Central memory CD4-positive, alpha-beta T cell (primary cell): Measurements from ENCODE around the gene ALG12.

Experiments
- DNase-seq: peaks from one replicate; pipeline ENCODE4 v3.0.0; 2022

Gene ALG12

DNA sequence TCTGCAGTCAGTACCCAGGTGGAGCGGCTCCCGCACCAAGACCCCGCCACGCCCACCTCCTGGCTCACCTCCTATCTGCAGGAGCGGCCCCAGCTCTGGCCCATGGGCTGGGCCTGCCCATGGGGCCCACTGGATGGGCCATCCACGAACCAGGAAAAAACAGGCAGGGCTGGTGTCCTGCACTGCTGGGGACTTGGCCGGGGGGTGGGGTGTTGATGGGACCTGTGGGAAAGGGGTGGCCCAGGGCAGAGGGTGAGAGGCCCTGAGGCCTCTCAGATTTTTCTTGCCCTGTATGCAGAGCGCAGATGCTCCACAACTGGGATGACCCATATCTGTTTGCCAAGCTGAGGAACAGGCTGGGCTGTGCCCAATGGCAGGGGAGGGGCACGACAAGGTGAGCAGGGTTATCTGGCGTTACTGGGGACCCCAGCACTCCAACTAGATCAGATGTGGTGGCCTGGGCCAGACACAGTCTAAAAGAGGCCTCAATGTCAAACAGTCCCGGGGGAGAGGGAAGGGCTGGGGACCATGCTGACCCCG lies 39.7 kb upstream of the ALG12 start:
- DNase-seq, result no peak

DNA sequence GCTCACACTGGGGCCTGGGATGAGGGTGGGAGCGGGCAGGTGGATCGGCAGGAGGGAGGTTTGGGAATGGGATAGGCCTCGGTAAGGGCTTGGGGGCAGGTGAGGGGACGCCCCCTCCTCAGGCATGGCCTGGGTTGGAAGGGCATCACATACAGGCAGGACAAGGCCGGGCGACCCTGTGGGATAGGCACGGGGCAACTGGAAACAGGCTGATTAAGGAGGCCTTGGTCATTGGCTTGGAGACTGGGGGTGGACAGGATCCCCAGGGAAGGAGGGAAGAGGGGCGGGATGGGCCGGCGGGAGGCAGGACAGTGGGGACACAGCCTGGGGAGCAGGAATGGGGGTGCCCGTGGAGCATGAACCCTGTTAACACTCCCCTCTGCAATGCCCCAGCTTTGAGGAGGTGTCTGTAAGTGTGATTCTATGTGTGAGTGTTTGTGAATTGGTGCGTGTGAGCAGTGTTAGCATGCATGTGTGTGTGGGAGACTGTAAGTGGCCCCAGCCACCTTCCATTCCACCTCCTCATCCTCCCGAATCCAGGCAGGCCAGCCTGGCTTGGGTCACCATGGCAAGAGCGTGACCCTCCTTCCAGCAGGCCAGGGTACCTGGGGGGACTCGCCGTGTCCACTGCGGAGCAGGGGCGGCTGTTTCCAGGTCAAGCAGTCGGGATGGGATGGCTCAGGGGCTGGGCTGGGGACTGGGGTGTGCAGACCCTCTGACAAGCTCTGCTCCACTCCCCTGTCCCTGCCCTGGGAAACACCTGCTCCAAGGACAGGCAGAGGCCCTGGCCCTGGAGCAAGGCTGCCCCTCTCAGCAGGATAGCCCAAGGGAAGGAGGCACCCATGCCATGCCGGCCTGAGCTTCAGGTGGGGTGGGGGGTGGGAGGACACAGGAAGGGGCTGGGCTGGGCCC lies 38.9 kb upstream of the ALG12 start:
- DNase-seq, result no peak

DNA sequence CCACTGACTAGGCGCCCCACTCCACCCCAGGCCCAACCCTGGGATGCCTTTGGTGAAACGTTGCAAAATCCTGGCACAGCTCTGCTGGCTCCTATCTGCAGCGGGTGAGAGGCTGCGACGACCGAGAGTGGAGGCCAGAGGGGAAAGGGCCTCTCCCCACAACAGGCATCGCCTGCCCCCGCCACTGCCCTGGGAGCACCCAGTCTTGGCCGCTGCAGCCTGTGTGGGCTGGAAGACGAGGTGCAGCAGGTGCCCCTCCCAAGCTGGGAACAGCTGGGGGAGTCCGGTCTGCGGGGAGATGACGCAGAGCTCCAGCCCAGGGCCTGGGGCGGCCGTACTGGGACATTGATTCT lies 38.2 kb upstream of the ALG12 start:
- DNase-seq, result no peak

DNA sequence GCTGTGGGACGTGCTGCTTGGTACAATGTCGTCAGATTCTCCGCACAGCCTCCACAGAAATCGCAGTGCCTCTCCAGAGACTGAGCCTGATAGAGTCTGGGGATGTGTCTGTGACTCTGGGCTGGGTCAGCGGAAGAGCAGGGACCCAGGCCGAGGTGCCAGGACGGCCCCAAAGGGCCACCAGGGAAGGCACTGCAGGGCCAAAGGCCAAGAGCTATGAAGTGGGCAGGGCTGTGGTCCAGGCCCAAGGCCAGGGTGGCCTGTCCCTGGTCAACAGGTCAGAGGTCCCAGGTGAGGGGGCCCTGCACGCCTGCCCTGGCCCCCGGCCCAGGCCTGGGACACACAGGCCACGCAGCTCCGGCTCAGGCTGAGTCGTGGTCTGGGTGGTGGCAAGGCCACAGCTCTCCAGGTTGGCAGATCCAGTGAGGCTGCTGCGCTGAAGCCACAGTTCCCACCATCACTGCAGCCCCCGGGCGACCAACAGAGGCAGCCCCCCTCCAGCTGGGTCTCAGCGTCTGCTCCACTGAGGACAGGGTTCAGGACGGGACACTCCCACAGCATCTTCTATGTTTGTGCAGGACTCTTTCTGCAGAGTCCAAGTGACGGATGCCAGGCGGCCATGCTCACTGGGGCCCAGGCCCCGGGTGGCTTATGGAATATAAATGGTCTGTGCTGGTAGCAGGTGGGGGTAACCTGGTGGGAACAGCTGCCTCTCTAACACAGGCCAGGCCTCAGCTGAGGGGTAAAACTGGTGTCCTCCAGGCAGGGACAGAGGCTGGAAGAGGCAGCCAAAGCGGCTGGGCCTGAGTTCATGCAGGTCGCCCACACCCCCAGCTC lies 37.6 kb upstream of the ALG12 start:
- no peak for DNase-seq

DNA sequence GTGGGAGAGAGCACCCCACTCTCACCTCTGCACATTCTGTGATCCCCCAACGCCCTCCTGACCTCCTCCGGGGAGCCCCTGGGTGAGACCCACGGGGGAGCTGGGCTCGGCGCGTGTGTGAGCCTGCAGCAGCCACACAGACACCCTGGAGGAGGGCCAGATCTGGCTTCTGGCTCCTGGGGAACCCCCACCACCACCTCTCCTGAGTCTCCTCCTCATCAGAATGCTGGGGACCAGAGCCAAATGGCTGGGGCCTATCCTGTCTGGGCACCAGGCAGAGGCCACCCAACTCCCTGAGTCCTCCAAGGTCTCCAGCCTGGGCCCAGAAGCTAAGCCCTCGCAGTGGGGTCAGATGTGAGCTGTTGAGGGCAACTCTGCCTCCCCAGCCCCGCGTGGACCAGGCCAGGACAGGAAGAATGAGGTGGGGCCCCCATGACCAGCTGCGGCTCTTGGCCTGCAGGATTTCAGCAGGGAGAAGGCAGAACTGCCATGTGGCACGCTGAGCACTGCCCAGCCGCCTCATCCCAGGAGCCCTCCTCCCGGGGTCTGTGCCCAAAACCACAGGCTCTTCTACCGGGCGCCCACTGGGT lies 36.8 kb upstream of the ALG12 start:
- DNase-seq, result no peak

DNA sequence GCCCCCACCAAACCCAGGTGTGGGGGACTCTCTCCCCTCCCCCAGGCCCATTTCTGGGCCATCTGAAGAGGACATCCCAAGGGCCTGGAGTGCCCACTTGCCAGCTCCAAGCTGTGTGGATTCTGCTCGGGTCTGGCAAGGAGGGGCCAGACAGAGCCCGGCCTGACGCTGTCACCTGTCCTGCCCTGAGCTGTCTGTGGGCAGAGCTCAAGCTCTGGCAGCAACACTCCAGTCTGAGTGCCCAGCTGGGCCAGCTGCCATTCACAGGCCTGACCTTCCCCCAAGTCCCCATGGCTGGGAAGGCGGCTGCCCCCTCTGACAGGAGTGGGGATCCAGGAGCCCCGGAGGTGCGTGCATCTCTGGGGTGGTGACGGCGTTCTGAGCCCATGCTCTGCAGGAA lies 36.1 kb upstream of the ALG12 start:
- no peak for DNase-seq

DNA sequence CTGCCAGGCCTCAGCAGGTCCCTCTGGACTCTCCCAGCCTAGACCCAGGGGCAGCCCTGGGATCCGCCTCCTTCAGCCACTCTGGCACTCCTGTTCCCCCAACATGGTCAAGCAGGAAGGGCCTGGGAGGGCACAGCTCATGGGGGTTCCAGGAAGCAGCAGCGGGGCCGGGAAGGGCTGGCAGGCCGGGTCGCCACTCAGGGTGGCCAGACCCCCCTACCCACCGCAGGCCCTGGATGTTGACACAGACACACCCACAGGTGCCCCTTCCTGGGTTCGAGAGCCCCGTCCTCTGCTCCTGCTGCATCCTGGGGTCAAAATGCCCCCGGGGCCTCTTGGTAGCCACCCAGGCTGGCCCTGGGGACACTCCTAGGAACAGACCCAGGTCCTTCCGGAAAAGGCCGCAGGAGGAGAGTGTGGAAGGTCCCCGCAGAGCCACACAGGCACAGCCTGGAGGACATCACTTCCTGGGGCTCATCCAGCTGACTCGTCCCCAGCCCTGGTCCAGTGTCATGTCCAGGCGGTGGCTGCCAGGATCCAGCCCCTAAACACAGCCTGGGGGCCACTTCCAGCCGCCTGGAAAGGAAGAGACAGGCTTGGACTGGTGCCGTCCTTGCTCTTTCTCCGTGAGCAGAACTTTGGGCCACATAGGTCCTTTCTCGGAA lies 35.6 kb upstream of the ALG12 start:
- no peak for DNase-seq

DNA sequence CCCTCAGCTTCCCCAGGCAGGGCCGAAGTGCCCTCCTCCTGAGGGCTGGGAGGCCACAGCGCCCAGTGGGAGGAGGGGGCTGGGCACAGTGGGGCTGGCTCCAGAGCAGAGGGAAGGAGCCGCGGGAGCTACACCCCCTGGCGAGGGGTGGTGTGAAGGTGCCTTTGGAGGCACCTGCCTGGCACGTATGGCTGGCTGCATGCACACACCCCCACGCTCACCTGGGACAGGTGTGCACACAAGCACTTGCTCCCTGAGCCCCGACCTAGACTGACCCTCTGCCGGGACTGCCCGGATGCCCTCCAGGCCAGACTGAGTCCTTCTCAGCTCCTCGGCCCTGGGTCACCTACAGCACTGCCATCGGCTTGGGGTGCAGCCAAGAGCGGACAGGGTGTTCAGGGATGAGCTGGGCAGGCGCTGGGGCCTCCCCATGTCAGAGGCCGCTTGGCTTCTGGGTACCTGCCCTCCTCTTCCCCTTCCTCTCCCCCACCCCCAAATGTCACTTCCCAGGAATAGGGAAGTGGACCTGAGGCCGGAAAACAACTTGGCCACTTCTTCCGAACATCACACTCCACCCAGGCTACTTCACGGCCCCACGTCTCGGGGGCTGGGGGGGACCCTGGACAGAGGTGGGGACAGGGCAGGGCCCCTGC lies 34.9 kb upstream of the ALG12 start:
- DNase-seq, result no peak

DNA sequence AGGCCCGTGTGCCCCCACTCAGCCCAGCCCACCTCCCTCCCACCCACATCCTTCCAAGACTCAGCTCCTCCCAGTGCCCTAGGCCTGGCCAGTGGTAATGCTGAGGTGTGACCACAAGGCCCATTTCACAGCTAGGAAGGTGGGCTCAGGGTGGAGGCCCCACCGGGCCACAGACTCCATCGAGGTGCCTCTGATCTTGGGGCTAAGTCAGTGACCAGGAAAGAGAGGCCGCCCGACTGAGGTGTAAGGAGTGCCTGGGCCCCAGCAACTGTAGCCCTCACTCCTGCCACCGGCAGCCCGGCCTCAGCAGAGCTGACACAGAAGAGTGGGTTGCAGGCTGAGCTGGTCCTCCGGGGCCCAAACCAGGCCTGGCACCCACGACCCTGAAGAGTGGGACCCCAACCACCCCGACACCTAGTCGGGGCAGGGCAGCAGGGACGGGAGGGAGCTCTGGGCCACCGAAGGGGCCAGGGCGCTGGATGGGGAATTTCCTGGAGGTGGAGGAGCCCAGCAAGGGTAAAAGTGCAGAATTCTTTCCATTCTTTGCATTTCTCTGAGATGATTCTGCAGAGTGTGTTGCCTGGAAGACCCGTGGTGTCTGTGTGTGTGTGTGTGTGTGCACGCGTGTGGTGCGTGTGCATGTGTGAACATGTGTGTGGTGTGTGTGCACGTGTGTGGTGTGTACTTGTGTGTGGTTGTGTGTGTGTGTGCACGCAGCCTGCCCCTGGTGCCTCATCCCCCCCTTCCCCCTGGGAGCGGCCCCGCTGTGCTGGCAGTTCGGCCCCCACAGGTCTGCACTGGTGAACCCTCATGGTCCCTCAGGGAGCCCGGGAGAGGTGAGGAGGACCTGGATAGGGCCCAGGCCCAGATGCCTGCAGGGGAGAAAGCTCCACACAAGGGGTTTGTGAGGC lies 34.0 kb upstream of the ALG12 start:
- no peak for DNase-seq

DNA sequence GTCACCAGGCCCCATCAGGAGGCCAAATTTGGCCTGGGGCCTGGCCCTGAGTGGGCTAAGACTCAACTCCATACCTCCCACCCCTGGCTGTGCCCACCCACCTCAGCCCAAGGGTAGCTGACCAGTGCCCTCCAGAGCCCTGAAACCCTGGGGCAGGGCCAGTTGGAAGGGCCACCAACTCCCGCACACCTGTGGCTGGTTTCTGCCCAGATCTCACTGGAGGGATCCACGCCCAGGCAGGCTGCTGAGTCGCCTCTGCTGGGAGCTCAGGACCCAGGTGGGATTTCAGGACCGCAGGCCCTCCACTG lies 33.4 kb upstream of the ALG12 start:
- DNase-seq, result no peak

DNA sequence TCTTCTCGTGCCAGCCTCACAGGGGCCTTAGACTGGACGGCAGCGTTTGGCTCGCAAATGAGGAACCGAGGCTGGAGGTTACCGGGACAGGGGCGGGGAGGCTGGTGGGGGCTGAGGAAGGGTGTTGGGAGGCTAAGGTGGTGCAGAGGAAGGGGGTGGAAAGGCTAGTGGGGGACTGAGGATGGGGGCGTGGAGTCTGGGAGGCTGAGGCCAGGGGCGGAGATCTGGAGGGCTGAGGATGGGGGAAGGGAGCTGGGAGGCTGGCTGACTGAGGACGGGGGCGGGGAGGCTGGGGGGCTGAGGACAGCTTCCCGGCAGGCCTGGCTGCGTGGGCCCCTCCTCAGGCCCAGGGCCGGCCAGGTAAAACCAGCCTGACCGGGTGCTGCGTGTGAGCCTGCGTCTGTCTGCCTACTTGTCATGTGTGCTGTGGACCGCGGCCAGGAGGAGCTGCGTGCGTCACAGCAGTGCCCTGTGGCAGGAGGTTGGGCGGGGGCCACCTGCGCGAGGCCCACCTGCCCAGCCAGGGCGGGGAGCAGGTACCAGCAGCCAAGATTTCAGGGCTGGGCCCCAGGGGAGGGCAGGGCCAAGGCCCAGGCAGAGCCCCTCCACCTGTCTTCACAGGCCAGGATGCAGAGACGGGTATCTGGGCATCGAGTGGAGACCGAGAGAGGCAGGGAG lies 32.9 kb upstream of the ALG12 start:
- DNase-seq, result no peak

DNA sequence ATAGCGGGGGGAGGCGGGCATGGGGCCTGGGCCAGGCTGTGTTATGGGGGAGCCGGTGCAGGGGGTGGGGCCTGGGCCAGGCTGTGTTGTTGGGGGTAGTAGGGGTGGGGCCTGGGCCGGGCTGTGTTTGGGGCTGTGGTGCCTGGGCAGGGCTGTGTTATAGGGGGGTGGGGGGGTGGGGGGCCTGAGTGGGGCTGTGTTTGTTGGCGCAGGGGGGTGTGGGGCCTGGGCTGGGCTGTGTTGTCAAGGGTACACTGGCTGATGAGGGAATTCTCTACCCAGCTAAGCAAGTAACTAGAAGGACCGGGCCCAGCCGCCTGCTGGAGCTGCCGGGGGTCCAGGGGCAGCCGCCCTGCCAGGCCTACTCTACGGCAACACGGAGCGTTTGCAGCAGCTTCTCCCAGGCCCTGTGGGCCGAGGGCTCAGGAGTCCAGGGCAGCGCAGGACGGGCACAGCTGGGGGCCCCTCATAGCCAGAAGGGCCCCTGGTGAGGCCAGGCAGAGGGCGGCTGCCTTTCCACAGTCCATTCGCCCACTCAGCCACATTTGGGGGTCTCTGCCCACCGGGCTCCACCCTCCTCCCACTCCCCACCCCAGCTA lies 32.3 kb upstream of the ALG12 start:
- no peak for DNase-seq

DNA sequence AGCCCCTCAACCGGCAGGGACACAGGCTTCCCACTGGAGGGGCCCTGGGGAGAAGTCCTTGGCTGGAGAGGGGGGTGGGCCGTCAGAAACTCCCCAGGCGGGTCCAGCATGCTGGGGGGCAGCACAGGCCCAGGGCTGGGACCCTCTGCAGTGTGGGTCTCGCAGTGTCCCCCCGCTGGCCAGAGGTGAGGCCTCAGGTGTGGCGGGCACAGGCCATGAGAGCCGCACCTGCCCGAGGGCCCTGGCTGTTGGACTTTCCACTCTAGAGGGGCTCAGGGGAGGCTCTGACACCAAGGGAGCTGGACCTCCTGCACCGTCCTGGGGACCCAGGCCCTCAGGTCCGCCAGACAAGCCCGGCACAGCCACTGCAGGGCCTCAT lies 31.7 kb upstream of the ALG12 start:
- DNase-seq, result no peak

DNA sequence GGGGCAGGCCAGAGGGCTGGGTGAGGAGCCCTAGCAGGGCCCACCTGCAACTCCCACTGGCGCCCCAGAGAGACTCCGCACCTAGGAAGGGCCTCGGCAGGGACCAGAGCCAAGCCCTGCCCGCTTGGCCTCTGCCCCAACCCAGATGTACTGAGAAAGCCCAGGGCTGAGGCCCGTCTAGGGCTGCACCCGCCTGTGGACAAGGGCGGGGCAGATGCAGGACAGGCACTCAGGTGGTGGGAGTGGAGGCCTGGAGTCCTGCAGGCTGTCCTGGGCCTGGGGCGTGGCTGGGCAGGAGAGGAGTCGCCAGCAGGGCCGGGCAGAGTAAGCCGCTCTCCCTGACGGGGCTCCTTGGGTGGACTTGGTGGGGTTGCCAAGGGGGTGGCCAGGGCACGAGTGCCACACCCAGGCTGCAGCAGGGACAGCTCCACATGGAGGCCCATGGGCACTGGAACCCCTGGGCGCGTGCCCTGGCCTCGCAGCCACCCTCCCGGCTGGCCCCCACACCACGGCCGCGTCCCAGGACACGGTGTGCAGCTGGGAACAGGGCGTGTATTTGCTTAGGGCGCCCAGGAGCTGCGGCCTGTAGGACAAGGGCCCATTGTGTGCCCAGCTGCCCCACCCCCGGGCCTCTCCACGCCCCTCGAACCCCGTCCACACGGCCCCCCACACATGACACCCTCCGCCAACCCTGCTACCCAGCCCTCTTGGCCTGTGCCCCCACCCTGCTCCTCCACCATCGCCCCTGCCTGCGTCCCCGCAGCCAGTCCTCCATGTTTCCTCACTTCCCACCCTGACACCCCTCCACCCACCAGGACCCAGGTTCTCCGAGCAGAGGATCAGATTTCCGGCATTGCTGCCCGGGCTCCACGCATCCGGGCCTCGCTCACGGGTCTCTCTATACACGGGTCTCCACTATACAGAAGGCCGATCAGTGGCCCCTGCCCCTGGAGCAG lies 31.0 kb upstream of the ALG12 start:
- DNase-seq, result no peak

DNA sequence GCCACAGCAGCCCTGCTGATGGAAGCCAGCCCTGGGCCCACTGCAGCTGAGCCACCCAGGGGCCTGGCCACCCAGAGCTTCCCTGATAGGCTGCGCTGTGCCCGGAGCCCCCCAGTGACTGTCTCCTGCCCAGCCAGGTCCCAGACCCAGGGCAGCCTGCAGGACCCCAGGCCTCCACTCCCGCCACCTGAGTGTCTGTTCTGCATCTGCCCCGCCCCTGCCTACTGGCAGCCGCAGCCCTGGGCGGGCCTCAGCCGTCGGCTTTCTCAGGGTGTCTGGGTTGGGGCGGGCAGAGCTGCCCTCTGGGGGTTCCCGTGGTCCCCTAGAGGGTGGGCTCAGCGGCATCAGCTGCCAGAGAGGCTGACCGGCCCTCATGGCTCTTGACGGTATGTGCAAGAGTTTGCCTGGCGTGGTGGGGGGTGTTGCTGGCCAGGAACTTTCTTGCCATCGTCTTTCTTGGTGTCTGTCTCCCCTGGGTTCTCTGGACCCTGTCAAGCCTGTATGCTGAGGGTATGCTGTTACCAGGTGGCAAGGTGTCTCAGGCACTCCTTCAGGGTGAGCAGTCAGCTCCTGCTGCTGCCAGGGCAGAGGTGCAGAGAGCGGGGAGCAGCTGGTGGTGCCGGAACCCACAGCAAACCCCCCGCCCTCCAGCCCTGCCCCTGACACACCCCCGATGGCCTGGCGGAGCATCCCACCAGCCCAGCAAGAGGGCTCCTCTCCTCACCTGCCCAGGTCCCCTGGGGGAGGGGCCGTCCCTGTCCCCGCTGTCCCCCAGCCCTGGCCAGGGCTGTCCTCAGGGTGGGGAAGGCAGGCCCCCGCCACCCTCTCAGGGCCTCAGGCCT lies 30.1 kb upstream of the ALG12 start:
- DNase-seq, result no peak

DNA sequence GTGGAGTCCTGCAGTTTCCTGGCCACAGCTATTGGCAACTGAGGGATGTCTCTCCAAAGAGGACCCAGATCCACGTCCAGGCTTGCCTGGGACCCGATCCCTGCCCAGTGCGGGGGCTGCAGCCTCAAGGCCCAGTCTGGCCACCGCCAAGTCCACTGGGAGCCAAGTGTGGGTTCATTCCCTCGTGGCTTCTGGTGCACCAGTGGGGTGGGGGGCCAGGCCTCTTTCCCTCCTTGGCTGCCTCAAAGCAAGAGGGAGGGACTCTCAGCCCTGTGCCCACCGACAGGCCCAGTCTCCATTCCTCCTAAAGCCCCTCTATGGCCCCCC lies 29.0 kb upstream of the ALG12 start:
- no peak for DNase-seq

DNA sequence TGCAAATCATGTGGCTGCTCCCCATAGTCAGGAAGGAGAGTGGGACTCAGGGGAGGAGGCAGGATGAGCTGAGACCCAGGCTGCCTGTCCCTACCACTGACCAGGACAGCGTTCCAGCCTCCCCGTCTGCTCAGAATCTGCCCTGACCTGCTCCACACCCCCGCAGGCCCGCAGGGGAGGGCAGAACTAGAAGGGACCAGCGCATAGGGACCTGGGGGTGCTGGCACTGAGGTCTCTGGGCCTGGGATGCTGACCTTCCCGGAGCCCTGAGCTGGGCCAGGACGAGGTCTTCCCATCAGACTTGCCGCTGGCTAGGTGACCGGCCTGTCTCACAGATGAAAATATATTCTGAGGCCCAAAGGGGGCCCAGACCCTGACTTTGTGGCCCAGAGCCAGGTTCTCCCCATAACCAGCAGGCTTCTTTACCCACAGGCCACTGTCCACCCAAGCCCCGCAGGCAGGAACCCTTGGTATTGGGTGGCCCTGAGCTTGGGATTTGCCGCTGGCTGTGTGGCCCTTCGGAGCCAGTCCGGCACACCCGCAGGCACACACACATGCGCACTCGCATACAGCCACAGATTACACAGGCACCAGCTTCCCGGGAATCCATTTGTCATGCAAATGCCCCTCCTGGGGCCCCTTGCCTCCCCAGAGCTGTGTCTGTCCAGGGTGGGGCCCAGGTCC lies 28.5 kb upstream of the ALG12 start:
- no peak for DNase-seq
